HCT116 (cell line): ENCODE measurements around the gene CHERP. TPM values are rescaled to one million over a fixed set of nuclear protein-coding genes. Genes with fewer than 3 reads are reported as not detected.

ENCODE experiments used
- ATAC-seq: fragments of 200-7000 bp; cut with Tn5 transposase; 2 replicates; pipeline ENCODE4 v1.9.1; 2020; ENCODE audit warnings: mild to moderate bottlenecking, moderate library complexity
- BruUV-seq: library from RNA; stranded (reverse); fragments of 400-500 nt; replicated peaks from 2 replicates; lab custom pipeline; 2021; lab: Mats Ljungman, UMichigan
- CTCF ChIA-PET: fragments of 300-600 bp; sonication (Branson Sonifier 250); formaldehyde crosslinking; loops from one replicate; lab custom pipeline; 2021; ENCODE audit warnings: antibody characterized with exemption; lab: Charles Lee
- POLR2A ChIA-PET: fragments of 300-600, 350-600 bp; sonication (Branson Sonifier 250); formaldehyde crosslinking; loops from one replicate; lab custom pipeline; 2021; ENCODE audit warnings: antibody characterized with exemption; lab: Charles Lee
- RAD21 ChIA-PET, 2 experiments: fragments of 300-600 bp; sonication (Branson Sonifier 250); formaldehyde crosslinking; loops; one replicate each; lab custom pipeline; 2023; ENCODE audit warnings: low total read pairs in 2 of 2; ENCODE audit not compliant: uncharacterized antibody in 2 of 2, unreplicated experiment in 2 of 2, low non-redundant PET in 1 of 2; lab: Charles Lee
- DNase-seq: peaks from one replicate; pipeline ENCODE4 v3.0.0-alpha.2; 2010; ENCODE audit warnings: low read depth, low spot score
- H2AFZ ChIP-seq: fragments of 200-600 bp; shearing (Covaris generic), sonication (generic); 2 replicates; pipeline ENCODE4 v1.6.1; 2017; ENCODE audit warnings: low read depth, mixed run types, mixed read lengths, antibody characterized with exemption, low read length; ENCODE audit not compliant: poor library complexity, severe bottlenecking
- H3K27ac ChIP-seq: 2 replicates; pipeline ENCODE4 v1.5.1; 2012; ENCODE audit warnings: low read depth, low read length
- H3K27me3 ChIP-seq: fragments of 200-600 bp; sonication (generic); 2 replicates; pipeline ENCODE4 v1.6.1; 2016; ENCODE audit warnings: mixed run types, low read length, mixed read lengths; ENCODE audit not compliant: insufficient read depth
- H3K36me3 ChIP-seq, 2 experiments: fragments of 200-500 bp in 1 of 2; fragments of 200-600 bp in 1 of 2; sonication (Bioruptor generic) in 1 of 2; sonication (generic) in 1 of 2; 2 replicates each; pipeline versions ENCODE4 v1.5.1 to v1.6.1; 2014 to 2016; ENCODE audit warnings: low read length in 2 of 2, inconsistent platforms in 1 of 2, mixed read lengths in 1 of 2, mixed run types in 1 of 2; ENCODE audit not compliant: insufficient read depth in 2 of 2, control insufficient read depth in 1 of 2
- H3K4me1 ChIP-seq, 2 experiments: fragments of 200-600 bp in 1 of 2; sonication (generic) in 1 of 2; 2 replicates each; pipeline versions ENCODE4 v1.5.1 to v1.6.1; 2012 to 2017; ENCODE audit warnings: low read length in 2 of 2, inconsistent platforms in 1 of 2, mild to moderate bottlenecking in 1 of 2, mixed read lengths in 1 of 2, mixed run types in 1 of 2, moderate library complexity in 1 of 2; ENCODE audit not compliant: insufficient read depth in 2 of 2, control insufficient read depth in 1 of 2
- H3K4me2 ChIP-seq: fragments of 200-600 bp; sonication (generic); 2 replicates; pipeline ENCODE4 v1.6.1; 2017; ENCODE audit warnings: mixed run types, low read length, mixed read lengths
- H3K4me3 ChIP-seq, 2 experiments: fragments of 200-600 bp in 1 of 2; sonication (generic) in 1 of 2; replicated peaks in 1 of 2; 2 replicates each; pipeline ENCODE4 v1.5.1; 2011 to 2016; ENCODE audit warnings: low read length in 2 of 2, control low read depth in 1 of 2, low read depth in 1 of 2, mild to moderate bottlenecking in 1 of 2, mixed read lengths in 1 of 2, mixed run types in 1 of 2
- H3K79me2 ChIP-seq: fragments of 200-600 bp; sonication (generic); 2 replicates; pipeline ENCODE4 v1.6.1; 2017; ENCODE audit warnings: mild to moderate bottlenecking, mixed run types, low read length, moderate library complexity, mixed read lengths; ENCODE audit not compliant: insufficient read depth
- H3K9ac ChIP-seq: fragments of 200-600 bp; sonication (generic); 2 replicates; pipeline ENCODE4 v1.6.1; 2016; ENCODE audit warnings: low read length, mixed read lengths
- H3K9me2 ChIP-seq: fragments of 200-600 bp; sonication (generic), shearing (Covaris generic); 2 replicates; pipeline ENCODE4 v1.6.1; 2017; ENCODE audit warnings: mixed run types, mild to moderate bottlenecking, moderate library complexity; ENCODE audit not compliant: insufficient read depth
- H3K9me3 ChIP-seq, 2 experiments: fragments of 200-500 bp in 1 of 2; fragments of 200-600 bp in 1 of 2; sonication (Bioruptor generic) in 1 of 2; sonication (generic) in 1 of 2; 2 replicates each; pipeline ENCODE4 v1.6.1; 2014 to 2017; ENCODE audit warnings: low read length in 2 of 2, mixed read lengths in 2 of 2, inconsistent platforms in 1 of 2, low read depth in 1 of 2, mild to moderate bottlenecking in 1 of 2, mixed run types in 1 of 2, moderate library complexity in 1 of 2; ENCODE audit not compliant: control insufficient read depth in 1 of 2, insufficient read depth in 1 of 2
- H4K20me1 ChIP-seq: fragments of 200-600 bp; sonication (generic), shearing (Covaris generic); 2 replicates; pipeline ENCODE4 v1.6.1; 2017; ENCODE audit warnings: mixed run types, mild to moderate bottlenecking, moderate library complexity; ENCODE audit not compliant: insufficient read depth
- CBX3 ChIP-seq: IDR thresholded peaks from 2 replicates; pipeline ENCODE4 v1.6.1; 2012; ENCODE audit warnings: low read depth
- EGR1 ChIP-seq: IDR thresholded peaks from 2 replicates; pipeline ENCODE4 v1.6.1; 2012; ENCODE audit warnings: low read depth
- ELF1 ChIP-seq: IDR thresholded peaks from 2 replicates; pipeline ENCODE4 v1.6.1; 2012; ENCODE audit warnings: low read depth, borderline replicate concordance
- EZH2phosphoT487 ChIP-seq: fragments of 200-600 bp; IDR thresholded peaks from 2 replicates; pipeline ENCODE4 v1.6.1; 2018; ENCODE audit warnings: antibody characterized with exemption, borderline replicate concordance
- FOSL1 ChIP-seq: IDR thresholded peaks from 2 replicates; pipeline ENCODE4 v1.6.1; 2012; ENCODE audit warnings: low read depth
- JUND ChIP-seq: IDR thresholded peaks from 2 replicates; pipeline ENCODE4 v1.6.1; 2012
- POLR2A ChIP-seq: IDR thresholded peaks from 2 replicates; pipeline ENCODE4 v1.7.0; 2011; ENCODE audit warnings: borderline replicate concordance; ENCODE audit not compliant: insufficient read depth, insufficient read length; ENCODE audit errors: extremely low read depth
- SP1 ChIP-seq: IDR thresholded peaks from 2 replicates; pipeline ENCODE4 v1.6.1; 2012; ENCODE audit warnings: low read depth
- SRF ChIP-seq: IDR thresholded peaks from 2 replicates; pipeline ENCODE4 v1.6.1; 2012; ENCODE audit warnings: low read depth
- YY1 ChIP-seq: IDR thresholded peaks from 2 replicates; pipeline ENCODE4 v1.6.1; 2011; ENCODE audit warnings: low read length, low read depth, moderate library complexity, mild to moderate bottlenecking; ENCODE audit not compliant: insufficient replicate concordance; ENCODE audit errors: extremely low read depth
- ZNF274 ChIP-seq: fragments of 200-500 bp; sonication (Bioruptor generic); IDR thresholded peaks from 2 replicates; pipeline ENCODE4 v1.6.1; 2014; ENCODE audit warnings: mild to moderate bottlenecking, low read depth, low read length, inconsistent platforms
- intact Hi-C: fragments of 100-400 bp; cut with micrococcal nuclease; formaldehyde crosslinking; loops from 2 replicates; pipeline ENCODE4 v1.10.0; 2022
- total RNA-seq: library from RNA; stranded (reverse); gene quantifications from one replicate; pipeline ENCODE4 v1.2.1, GENCODE V29; 2021; ENCODE audit not compliant: unreplicated experiment
- TF ChIP-seq, protein P1 (sequence below): IDR thresholded peaks from 2 replicates; pipeline ENCODE4 v1.6.1; 2012; ENCODE audit warnings: low read depth
- TF ChIP-seq, protein P2 (sequence below): IDR thresholded peaks from 2 replicates; pipeline ENCODE4 v1.6.1; 2011; ENCODE audit warnings: mild to moderate bottlenecking, low read length, moderate library complexity; ENCODE audit not compliant: insufficient replicate concordance; ENCODE audit errors: extremely low read depth
- TF ChIP-seq, protein P3 (sequence below), 3 experiments: fragments of 200-600 bp in 1 of 3; sonication (generic) in 1 of 3; IDR thresholded peaks in 2 of 3; conservative IDR thresholded peaks in 1 of 3; 2 replicates each; pipeline ENCODE4 v1.5.1; 2012 to 2017; ENCODE audit warnings: low read depth in 2 of 3, low read length in 2 of 3, antibody characterized with exemption in 1 of 3, borderline replicate concordance in 1 of 3, control low read depth in 1 of 3, mild to moderate bottlenecking in 1 of 3, mixed read lengths in 1 of 3, mixed run types in 1 of 3, moderate library complexity in 1 of 3; ENCODE audit not compliant: insufficient read depth in 1 of 3

Gene CHERP
- total RNA-seq, 1 experiment from 2014 or later = 65.8 TPM

DNA sequence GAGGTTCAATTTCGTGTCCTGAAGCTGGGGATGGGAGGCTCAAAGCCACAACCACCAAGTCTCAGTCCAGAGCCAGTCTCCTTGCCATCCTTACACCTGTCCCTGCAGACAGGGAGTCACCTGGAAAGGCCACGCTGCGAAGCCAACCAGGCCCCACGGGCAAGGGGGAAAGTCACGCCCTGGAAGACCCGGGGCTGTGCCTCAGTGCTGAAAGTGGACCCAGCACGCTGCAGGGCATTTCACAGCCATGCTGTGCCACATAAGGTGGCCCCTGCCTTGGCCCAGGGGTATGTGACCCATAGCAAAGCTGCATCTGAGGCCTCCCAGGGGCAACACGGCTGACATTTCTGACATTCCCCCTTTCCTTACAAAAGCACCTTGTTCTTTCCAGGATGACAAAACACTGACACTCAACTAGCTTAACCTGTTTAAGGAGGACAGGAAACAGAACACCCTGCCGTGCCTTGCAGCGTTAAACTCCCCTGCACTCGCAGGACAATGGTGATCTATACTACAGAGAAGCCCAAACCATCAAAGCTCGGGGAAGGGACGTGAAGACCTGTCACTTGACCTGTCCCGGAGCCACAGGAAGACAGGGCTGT, 14.8 kb downstream of the CHERP start:
- CTCF ChIA-PET = no interaction called here
- Histone ChIP-seq H3K9ac (no peak overlapping the region), H3K9me3 (no peaks in the 10 kb centered on the region)
- TF ChIP-seq, protein P1, sequence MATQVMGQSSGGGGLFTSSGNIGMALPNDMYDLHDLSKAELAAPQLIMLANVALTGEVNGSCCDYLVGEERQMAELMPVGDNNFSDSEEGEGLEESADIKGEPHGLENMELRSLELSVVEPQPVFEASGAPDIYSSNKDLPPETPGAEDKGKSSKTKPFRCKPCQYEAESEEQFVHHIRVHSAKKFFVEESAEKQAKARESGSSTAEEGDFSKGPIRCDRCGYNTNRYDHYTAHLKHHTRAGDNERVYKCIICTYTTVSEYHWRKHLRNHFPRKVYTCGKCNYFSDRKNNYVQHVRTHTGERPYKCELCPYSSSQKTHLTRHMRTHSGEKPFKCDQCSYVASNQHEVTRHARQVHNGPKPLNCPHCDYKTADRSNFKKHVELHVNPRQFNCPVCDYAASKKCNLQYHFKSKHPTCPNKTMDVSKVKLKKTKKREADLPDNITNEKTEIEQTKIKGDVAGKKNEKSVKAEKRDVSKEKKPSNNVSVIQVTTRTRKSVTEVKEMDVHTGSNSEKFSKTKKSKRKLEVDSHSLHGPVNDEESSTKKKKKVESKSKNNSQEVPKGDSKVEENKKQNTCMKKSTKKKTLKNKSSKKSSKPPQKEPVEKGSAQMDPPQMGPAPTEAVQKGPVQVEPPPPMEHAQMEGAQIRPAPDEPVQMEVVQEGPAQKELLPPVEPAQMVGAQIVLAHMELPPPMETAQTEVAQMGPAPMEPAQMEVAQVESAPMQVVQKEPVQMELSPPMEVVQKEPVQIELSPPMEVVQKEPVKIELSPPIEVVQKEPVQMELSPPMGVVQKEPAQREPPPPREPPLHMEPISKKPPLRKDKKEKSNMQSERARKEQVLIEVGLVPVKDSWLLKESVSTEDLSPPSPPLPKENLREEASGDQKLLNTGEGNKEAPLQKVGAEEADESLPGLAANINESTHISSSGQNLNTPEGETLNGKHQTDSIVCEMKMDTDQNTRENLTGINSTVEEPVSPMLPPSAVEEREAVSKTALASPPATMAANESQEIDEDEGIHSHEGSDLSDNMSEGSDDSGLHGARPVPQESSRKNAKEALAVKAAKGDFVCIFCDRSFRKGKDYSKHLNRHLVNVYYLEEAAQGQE = no peak
- TF ChIP-seq SP1 (no peak), CBX3 (no peak), SRF (no peak), EZH2phosphoT487 (no peak), JUND (no peak), FOSL1 (no peak), ELF1 (no peak), EGR1 (no peak), ZNF274 (no peak), POLR2A (no peak), YY1 (no peak)
- TF ChIP-seq, protein P2, sequence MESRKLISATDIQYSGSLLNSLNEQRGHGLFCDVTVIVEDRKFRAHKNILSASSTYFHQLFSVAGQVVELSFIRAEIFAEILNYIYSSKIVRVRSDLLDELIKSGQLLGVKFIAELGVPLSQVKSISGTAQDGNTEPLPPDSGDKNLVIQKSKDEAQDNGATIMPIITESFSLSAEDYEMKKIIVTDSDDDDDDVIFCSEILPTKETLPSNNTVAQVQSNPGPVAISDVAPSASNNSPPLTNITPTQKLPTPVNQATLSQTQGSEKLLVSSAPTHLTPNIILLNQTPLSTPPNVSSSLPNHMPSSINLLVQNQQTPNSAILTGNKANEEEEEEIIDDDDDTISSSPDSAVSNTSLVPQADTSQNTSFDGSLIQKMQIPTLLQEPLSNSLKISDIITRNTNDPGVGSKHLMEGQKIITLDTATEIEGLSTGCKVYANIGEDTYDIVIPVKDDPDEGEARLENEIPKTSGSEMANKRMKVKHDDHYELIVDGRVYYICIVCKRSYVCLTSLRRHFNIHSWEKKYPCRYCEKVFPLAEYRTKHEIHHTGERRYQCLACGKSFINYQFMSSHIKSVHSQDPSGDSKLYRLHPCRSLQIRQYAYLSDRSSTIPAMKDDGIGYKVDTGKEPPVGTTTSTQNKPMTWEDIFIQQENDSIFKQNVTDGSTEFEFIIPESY = no peak
- TF ChIP-seq, protein P3, sequence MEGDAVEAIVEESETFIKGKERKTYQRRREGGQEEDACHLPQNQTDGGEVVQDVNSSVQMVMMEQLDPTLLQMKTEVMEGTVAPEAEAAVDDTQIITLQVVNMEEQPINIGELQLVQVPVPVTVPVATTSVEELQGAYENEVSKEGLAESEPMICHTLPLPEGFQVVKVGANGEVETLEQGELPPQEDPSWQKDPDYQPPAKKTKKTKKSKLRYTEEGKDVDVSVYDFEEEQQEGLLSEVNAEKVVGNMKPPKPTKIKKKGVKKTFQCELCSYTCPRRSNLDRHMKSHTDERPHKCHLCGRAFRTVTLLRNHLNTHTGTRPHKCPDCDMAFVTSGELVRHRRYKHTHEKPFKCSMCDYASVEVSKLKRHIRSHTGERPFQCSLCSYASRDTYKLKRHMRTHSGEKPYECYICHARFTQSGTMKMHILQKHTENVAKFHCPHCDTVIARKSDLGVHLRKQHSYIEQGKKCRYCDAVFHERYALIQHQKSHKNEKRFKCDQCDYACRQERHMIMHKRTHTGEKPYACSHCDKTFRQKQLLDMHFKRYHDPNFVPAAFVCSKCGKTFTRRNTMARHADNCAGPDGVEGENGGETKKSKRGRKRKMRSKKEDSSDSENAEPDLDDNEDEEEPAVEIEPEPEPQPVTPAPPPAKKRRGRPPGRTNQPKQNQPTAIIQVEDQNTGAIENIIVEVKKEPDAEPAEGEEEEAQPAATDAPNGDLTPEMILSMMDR (IDR thresholded peaks at IDR 0.05 in 2 of 3, conservative IDR thresholded peaks at IDR 0.05 in 1 of 3; ENCODE audit: borderline replicate concordance in 1 of 3, insufficient read depth in 1 of 3, low read depth in 2 of 3, low read length in 2 of 3) = no peak
- TF ChIP-seq, all 23 proteins: peak for 0
- H3K79me2 ChIP-seq = peaks cover 32% of the 10 kb centered on the region
- no peaks in the 10 kb centered on the region for H3K27me3 ChIP-seq
- H2AFZ ChIP-seq = no peak overlapping the region
- ATAC-seq = no peak
- no peak overlapping the region for H3K4me2 ChIP-seq
- RAD21 ChIA-PET = no interaction called here
- H3K4me1 ChIP-seq = no peaks in the 10 kb centered on the region
- TSS peak; percentile 31 for BruUV-seq
- DNase-seq = no peak
- H3K9me2 ChIP-seq = no peaks in the 10 kb centered on the region
- intact Hi-C loops = no loop called here
- POLR2A ChIA-PET = no interaction called here
- no peak overlapping the region for H3K27ac ChIP-seq
- peaks cover 57 to 85% of the 10 kb centered on the region in 2 experiments; a peak in 3 of 4 replicates for H3K36me3 ChIP-seq
- no peaks in the 10 kb centered on the region for H4K20me1 ChIP-seq
- no peak overlapping the region for H3K4me3 ChIP-seq
